H1 (cell line): ENCODE data around the gene RYR3. TPM values are rescaled to one million over a fixed set of nuclear protein-coding genes. Genes with fewer than 3 reads are reported as not detected.

Source experiments
- GABPA ChIP-seq: IDR thresholded peaks from 2 replicates; pipeline ENCODE4 v1.6.1; 2011; ENCODE audit warnings: mild to moderate bottlenecking, low read length, moderate library complexity, borderline replicate concordance; ENCODE audit not compliant: insufficient read depth
- polyA plus RNA-seq, 7 experiments: library from polyadenylated mRNA; depleted of rRNA in 3 of 7; stranded (reverse) in 5 of 7; unstranded in 2 of 7; fragments of >200 nt in 5 of 7; fragments of 200-250 nt in 2 of 7; gene quantifications; 1 replicate in 5 of 7; 2 replicates in 1 of 7; 4 replicates in 1 of 7; pipeline versions ENCODE4 v1.2.1 to v1.2.3, GENCODE V29; 2011 to 2013; ENCODE audit warnings: missing spikeins in 2 of 7, mixed read lengths in 2 of 7
- total RNA-seq: library from RNA; stranded (reverse); fragmentation: NEBNext Ultra II Directional; extraction: Animal tissue kit (Norgen Biotek cat#: 25700); gene quantifications from 2 replicates; pipeline ENCODE4 v1.2.1, GENCODE V29; 2021
- TF ChIP-seq, protein P1 (sequence below): fragments of 300-600 bp; sonication (generic); IDR thresholded peaks from 2 replicates; pipeline ENCODE4 v1.7.1; 2012; ENCODE audit warnings: low read length, moderate library complexity, mild to moderate bottlenecking, inconsistent platforms; ENCODE audit not compliant: insufficient replicate concordance

RYR3 gene
- total and polyA plus RNA-seq, 2 of the 8 experiments (the other 6 are each of a cell fraction or from before 2014, with no cell fraction given) = 0.33 to 3.4 TPM

DNA sequence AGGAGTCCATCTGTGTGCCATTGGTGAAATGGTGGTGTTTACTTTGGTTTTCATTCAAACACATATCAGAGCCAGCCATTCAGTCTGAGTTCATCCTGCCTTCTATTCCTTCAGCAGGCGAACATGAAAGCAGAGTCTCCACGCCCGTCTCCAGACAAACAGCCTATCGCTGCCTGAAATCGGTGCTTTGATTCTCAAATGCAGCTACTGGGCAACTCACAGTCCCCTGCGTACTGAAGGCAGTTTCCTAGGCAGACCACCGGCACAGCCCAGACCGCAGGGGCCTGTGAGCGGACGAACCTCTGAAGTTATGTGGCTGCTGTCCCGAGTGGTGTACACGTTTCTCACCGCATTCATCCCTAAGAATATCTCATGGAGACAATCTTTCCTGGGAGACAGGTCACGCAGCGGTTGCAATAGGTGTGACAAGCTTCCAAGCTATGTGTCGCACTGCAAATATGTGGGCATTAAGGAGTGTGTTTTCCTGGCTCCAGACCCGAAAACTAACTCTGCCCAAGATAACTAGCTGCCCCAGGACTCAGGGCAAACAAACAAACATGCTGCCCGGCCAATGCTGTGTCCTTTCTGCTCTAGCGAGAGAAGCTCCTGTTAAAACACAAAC, 16.9 kb upstream of the RYR3 start (continued):
- TF ChIP-seq, protein P1, sequence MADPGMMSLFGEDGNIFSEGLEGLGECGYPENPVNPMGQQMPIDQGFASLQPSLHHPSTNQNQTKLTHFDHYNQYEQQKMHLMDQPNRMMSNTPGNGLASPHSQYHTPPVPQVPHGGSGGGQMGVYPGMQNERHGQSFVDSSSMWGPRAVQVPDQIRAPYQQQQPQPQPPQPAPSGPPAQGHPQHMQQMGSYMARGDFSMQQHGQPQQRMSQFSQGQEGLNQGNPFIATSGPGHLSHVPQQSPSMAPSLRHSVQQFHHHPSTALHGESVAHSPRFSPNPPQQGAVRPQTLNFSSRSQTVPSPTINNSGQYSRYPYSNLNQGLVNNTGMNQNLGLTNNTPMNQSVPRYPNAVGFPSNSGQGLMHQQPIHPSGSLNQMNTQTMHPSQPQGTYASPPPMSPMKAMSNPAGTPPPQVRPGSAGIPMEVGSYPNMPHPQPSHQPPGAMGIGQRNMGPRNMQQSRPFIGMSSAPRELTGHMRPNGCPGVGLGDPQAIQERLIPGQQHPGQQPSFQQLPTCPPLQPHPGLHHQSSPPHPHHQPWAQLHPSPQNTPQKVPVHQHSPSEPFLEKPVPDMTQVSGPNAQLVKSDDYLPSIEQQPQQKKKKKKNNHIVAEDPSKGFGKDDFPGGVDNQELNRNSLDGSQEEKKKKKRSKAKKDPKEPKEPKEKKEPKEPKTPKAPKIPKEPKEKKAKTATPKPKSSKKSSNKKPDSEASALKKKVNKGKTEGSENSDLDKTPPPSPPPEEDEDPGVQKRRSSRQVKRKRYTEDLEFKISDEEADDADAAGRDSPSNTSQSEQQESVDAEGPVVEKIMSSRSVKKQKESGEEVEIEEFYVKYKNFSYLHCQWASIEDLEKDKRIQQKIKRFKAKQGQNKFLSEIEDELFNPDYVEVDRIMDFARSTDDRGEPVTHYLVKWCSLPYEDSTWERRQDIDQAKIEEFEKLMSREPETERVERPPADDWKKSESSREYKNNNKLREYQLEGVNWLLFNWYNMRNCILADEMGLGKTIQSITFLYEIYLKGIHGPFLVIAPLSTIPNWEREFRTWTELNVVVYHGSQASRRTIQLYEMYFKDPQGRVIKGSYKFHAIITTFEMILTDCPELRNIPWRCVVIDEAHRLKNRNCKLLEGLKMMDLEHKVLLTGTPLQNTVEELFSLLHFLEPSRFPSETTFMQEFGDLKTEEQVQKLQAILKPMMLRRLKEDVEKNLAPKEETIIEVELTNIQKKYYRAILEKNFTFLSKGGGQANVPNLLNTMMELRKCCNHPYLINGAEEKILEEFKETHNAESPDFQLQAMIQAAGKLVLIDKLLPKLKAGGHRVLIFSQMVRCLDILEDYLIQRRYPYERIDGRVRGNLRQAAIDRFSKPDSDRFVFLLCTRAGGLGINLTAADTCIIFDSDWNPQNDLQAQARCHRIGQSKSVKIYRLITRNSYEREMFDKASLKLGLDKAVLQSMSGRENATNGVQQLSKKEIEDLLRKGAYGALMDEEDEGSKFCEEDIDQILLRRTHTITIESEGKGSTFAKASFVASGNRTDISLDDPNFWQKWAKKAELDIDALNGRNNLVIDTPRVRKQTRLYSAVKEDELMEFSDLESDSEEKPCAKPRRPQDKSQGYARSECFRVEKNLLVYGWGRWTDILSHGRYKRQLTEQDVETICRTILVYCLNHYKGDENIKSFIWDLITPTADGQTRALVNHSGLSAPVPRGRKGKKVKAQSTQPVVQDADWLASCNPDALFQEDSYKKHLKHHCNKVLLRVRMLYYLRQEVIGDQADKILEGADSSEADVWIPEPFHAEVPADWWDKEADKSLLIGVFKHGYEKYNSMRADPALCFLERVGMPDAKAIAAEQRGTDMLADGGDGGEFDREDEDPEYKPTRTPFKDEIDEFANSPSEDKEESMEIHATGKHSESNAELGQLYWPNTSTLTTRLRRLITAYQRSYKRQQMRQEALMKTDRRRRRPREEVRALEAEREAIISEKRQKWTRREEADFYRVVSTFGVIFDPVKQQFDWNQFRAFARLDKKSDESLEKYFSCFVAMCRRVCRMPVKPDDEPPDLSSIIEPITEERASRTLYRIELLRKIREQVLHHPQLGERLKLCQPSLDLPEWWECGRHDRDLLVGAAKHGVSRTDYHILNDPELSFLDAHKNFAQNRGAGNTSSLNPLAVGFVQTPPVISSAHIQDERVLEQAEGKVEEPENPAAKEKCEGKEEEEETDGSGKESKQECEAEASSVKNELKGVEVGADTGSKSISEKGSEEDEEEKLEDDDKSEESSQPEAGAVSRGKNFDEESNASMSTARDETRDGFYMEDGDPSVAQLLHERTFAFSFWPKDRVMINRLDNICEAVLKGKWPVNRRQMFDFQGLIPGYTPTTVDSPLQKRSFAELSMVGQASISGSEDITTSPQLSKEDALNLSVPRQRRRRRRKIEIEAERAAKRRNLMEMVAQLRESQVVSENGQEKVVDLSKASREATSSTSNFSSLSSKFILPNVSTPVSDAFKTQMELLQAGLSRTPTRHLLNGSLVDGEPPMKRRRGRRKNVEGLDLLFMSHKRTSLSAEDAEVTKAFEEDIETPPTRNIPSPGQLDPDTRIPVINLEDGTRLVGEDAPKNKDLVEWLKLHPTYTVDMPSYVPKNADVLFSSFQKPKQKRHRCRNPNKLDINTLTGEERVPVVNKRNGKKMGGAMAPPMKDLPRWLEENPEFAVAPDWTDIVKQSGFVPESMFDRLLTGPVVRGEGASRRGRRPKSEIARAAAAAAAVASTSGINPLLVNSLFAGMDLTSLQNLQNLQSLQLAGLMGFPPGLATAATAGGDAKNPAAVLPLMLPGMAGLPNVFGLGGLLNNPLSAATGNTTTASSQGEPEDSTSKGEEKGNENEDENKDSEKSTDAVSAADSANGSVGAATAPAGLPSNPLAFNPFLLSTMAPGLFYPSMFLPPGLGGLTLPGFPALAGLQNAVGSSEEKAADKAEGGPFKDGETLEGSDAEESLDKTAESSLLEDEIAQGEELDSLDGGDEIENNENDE = no peak
- no peak for TF ChIP-seq GABPA
